ENCODE data around the gene GOPC.
"Not testable (repeated sequence)": the region's sequence is repeated elsewhere in the genome, so short reads cannot be mapped to it uniquely, and the experiment has no call there.

Gene GOPC

DNA sequence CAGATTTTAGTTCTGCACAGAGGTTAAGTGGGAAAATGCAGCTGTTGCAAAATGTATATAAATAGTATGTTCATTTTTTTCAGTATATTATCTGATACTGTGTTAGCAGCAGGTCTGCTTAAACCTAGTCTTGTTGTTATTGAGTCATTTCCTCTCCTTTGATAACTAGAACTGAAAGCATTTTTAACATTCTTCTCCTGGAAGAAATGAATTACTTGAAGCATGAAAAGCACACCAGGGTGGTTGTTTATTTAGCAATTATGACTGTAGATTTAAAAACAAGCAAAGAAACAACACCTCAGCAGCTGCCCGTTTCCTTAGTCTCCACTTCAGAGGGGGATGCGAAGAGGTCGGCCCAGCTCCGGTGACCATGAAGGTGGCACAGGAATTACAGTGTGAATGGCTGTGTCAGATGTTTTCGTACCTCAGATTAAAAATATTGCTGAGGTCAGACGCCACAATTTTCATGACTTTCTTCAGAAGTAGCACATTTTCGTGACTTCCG lies 53.5 kb downstream of the GOPC start:
- peak; percentile 37 for DNase-seq (ENCODE audit: low spot score)

DNA sequence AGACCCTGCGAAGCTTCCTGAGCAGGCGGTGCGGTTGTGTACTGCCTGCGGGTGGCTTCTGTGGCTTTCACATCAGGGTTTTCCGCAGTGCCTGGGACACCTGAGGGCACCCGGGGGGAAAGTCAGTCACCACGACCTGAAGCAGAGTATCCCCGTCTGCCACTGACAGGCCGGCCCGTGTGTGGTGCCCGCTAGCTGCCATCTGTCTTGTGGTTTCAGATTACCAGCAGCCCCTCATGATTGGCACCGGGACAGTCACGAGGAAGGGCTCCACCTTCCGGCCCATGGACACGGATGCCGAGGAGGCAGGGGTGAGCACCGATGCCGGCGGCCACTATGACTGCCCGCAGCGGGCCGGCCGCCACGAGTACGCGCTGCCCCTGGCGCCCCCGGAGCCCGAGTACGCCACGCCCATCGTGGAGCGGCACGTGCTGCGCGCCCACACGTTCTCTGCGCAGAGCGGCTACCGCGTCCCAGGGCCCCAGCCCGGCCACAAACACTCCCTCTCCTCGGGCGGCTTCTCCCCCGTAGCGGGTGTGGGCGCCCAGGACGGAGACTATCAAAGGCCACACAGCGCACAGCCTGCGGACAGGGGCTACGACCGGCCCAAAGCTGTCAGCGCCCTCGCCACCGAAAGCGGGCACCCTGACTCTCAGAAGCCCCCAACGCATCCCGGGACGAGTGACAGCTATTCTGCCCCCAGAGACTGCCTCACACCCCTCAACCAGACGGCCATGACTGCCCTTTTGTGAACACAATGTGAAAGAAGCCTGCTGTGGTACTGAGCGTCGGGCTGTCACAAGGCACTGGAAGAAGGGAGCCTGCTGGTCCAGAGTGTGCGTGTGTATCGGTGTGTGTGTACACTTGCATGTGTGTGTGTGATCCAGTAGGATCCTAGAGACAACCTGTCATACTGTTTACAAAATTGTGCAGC lies 54.4 kb downstream of the GOPC start:
- DNase-seq (ENCODE audit: low spot score) = peak; percentile 39

DNA sequence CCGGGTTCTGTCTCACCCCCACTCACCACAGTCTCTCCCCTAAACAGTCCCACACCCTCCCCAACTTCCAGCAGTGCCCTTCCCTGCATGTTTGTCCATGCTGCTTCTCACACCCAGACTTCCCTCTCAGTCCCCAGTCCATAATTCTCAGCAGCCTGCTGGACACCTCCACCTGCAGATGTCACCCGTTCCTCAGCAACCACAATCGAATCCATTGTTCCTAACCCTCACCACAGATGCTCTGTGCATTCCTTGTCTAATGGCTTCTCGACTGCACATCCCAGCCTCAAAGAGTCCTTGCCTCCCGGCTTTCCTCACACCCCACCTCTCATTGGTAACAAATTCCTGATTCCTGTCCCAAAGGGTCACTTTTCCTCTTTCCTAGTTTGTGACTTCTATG lies 55.6 kb downstream of the GOPC start:
- no peak for DNase-seq (ENCODE audit: low spot score)

DNA sequence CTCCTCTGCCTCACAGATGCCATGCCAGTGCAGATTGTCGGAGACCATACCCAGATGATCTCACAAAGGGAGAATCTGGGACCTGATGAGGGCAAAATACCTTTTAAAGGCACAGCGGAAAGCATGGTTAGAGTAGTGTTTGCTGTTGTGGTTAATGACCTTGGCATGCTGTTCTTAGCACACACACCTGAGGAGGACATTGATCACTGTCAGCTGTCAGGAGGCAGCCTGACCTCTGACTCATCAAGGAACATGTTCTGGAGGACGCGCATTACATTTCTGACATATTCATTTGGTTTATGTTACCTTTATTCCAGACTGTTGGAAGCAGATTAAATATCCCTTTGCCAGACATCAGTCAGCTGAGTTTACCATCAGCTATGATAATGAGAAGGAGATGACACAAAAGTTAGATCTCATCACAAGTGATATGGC lies 57.1 kb downstream of the GOPC start:
- no peak for DNase-seq (ENCODE audit: low spot score)

DNA sequence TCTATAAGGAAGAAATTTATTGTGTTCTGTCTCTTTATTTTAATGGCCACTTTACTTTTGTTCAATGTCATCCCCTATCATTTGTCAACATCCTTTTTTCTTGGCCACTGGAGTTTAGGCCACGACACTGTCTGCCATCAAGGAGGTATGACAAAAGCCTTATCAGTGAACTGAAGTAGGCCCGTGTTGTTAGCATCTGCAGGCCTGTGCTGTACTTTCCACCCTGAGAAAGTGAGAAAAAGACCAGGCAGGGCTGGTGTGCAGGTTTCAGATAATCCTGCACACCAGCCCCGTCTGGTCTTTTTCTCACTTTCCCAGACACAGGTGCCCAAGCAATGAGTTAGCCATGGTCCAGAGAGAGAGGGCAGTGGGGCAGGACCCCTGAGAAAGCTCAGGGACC lies 57.6 kb downstream of the GOPC start:
- no peak for DNase-seq (ENCODE audit: low spot score)

DNA sequence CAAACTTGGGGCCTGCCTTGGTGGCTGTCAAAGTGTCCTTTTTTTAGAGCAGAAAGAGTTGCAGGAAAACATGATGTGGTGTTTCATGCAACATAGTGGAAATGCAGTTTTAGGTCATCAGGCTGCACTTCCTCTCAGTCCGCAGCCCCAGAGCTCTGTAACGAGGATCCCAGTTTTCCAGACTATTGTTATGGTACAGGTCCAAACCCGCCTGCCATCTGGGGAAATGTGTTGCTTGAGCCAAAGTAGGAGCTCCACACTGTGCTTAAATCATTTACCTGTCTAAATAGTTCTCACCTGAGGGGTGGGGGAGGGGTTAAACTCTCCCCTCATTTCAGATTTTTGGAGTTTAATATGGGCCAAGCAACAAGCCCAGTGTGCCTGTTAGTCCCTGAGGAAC lies 59.8 kb downstream of the GOPC start:
- no peak for DNase-seq (ENCODE audit: low spot score)

DNA sequence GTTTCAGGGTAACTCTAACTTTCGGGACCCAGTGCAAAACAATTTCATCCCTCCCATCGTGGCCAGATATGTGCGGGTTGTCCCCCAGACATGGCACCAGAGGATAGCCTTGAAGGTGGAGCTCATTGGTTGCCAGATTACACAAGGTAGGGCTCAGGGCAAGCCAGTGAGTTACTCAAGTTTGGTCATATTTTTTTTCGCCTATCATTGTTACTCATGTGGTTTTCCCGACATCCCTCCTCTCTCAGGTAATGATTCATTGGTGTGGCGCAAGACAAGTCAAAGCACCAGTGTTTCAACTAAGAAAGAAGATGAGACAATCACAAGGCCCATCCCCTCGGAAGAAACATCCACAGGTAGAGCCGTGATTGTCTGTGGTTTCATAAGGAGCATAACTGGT lies 61.6 kb downstream of the GOPC start:
- DNase-seq (ENCODE audit: low spot score) = no peak

DNA sequence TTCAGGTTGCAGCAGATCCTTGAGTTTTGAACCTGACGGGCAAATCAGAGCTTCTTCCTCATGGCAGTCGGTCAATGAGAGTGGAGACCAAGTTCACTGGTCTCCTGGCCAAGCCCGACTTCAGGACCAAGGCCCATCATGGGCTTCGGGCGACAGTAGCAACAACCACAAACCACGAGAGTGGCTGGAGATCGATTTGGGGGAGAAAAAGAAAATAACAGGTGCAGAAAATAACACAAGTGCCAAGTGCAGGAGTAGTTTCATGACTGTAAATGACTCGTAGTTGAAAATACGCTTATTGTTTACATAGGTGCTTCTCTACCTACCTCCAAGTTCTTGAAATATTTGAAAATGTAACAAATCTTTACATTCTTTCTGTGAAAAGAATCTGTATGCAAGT lies 63.7 kb downstream of the GOPC start:
- DNase-seq (ENCODE audit: low spot score) = no peak

DNA sequence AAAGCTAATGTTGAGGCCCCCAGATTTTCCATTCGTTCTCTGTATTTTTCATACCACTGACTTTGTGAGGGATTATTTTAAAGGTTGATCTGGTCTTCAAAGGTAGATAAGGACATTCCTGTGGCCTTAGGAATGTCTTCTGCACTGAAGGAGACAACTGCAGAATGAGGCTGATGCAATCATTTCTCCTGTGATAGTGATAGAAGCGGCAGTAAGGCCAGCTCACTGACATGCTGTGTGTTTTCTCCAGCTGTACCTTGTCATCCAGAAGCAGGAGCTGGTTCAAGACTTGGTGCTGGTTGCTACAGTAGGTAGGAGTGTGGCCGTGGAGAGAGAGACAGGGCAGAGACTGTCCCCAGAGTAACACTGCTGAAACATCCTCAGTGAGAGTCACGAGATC lies 66.0 kb downstream of the GOPC start:
- DNase-seq (ENCODE audit: low spot score) = no peak

DNA sequence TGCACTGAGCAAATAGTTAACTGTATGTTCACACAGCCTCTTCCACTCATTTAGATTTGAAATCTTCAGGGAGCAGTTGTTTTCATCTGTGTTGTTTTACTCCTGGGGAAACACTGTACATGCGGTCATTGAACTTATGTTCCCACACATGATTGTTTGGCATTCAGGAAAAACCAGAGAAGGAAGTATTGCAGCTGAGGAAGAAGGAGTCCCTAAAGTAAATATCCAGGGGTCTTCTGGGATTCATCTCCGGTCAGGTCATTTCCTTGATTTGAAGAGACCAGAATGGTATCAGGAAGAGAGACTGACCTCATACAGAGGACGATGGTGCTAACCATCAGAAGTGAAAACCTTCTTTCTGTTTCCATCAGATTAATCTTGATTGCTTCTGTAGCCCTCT lies 67.3 kb downstream of the GOPC start:
- no peak for DNase-seq (ENCODE audit: low spot score)

DNA sequence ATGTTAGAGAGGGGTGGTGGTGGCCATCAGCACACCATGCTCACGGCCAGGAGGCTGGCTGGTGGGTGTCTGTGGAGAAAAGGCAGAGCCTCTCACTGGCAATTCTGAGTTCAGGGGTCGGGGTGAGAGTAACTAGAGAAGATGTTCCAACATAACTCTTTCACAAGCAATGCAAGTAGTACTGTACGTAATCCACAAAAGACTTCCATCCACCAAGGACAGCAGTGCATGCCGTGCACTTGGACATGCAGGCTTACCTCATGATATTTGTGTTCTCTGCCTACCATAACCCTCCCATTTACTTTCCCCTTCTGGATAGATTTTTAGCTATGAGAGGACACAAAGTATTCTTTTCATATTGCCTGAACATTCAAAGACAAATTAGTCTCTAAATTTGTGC lies 68.5 kb downstream of the GOPC start:
- DNase-seq (ENCODE audit: low spot score) = no peak

DNA sequence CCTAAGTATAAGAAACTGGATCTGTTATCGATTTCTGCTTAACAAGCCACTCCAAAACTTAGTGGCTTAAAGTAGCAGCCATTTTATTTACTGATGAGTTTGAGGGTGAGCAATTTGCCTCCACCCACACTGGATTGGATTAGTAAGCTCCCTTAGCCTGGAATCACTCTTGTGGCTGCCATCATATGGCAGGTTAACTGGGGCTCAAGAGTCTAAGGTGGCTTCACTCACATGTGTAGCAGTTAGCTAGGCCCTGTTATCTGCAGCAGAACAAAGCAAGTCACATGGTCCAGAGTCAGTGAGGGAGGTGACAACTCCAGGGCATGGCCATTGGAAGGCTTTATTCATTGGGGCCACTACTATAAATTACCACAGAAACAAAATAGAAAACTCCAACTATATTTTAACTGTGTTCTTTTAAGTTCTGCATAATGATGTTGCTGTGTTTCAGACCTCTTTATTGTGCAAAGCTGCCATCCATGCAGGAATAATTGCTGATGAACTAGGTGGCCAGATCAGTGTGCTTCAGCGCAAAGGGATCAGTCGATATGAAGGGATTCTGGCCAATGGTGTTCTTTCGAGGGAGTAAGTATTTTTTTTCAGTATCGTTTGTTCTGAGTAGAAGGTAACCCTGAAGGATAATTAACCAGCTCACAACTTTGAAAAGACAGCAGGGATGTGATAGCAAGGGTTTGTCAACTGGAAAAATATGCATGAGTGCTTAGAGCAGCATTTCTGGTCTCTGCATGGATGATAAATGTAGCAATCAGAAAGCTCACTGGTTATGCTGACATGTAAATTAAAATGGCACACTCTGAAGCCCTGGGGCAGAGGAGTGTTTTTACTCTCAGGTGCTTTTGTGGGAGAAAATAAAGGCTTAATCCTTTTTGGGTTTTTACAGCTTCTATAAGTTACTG lies 70.2 kb downstream of the GOPC start:
- no peak for DNase-seq (ENCODE audit: low spot score)

DNA sequence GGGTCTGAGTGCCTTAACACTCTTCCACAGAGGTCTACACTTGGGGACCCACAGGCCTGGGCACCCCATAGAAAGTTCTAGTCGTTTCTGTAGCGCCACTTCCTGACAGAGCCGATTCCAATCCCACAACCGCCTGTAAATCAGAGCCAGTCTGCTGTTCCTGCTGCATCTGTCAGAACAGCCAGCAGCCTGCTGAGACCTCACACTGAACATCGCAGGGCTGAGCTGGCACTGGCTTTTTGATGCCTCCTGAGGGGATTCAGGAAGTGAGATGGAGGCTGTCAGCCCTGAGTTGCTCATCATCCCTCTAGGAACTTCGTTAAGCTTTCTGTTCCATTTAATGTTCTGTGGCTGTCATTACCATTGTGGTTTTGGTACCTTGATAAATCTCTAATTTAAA lies 71.0 kb downstream of the GOPC start:
- peak; percentile 20 for DNase-seq (ENCODE audit: low spot score)

DNA sequence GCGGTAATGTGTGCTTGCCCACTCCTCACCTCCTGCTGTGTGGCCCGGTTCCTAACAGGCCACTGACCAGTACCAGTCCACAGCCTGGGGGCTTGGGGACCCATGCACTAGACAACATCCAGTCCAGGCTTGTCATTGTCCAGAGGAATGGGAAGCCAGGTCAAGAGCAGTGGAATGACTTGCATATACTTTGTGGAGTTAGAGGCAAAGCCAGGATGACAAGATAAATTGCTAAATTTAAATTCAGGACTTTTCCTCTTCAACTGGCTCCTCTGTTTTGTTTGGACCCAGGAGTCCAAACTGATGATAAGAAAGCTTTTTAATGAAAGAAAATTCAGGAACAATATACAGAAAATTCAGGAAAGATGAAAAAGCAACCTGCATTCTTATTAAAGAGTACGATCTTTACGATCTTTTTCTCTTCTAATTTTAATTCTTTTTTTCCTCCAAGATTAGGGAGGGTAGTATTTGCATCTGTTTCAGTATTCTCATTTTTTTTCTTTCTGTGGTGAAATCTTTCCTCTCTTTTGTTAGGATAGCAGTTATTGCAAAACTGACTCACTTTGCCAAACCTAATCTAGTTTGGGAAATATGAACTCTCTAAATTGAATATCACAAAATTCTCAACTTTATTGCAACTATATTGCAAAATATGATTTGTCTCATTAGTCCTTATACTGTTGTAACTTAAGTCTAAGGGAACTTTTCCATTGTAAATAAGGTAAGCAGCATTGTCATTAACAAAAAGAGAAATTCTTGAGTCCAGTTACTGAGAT lies 71.7 kb downstream of the GOPC start:
- no peak for DNase-seq (ENCODE audit: low spot score)

DNA sequence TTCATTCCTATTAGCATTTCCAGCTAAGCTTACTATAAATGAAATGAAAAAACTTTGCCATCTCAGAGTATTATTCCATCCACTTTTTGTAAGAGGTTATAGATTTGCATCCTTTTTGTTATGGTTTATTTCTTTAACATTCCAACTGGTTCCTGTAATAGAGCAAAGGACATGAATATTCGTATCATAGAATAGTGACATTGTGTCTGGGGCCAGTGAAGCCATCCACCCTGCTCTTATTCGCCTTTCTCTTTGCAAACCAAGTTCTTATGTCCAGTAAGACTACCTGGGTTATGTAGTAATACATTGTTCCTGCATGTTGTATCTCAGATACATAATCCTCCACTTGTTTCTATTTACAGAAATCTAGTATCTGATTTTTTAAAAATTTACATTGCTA lies 76.7 kb downstream of the GOPC start:
- DNase-seq (ENCODE audit: low spot score) = no peak

DNA sequence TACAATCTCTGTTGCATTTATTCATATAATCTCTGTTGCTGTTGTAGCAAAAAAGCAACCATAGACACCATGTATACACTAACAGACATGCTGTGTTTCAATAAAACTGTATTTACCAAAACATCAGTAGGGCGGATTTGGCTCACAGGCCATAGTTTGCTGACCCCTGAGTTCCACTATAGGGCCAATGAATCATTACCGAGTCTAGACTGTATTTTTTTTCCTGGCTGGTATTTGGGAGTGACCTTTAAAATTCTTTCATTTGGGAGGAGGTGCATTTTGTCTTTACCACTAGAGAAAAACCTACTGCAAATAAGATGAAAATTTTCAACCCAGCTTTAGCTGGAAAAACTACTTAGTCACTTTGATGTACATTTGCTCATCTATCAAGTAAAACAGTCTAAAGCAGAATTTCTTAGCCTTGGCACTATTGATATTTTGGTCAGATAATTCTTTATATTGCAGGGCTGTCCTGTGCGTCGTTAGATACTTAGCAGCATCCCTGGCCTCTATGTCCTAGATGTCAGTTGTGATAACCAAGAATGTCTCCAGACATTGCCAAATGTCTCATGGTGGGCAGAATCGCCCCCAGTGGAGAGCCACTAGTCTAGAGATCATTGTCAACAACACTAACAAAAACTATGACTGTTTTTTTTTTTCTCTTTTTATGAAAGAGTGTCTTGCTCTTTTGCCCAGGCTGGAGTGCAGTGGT lies 80.4 kb downstream of the GOPC start:
- DNase-seq (ENCODE audit: low spot score) = no peak

DNA sequence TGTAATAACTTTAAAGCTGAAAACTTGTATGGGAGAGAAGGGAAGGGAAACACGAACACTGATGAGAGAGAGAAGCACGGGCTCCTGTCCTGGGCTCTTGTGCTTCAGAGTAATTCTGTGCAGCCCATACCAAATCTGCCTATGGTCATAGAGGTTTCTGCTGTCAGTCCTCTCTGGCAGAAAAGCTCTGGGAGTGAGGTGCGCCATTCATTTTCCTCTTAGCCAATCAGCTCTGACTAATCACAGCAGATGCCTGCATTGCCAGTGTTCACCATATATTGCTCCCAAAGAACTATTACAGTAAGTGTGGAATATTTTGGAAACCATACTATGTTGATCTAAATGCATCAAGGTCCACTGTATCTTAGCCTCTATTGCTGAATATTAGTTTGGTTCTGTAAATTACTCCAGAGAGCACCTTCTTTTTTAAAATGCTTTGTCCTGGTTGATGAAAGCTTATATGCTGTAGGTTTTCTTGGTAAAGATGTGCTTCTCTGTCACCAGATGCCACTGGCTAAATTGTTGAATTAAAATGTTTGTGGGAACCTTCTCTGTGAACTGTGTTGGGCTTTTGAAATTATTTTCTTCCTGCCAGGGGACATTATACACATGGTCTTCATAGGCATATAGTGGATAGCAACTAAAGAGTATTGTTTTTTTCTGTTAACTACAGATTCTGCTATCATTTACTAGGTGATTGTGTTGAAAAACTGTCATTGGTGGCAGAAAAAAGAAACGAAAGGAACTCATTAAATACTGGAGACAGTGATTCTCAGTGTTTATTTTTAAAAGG lies 81.5 kb downstream of the GOPC start:
- DNase-seq (ENCODE audit: low spot score) = no peak

DNA sequence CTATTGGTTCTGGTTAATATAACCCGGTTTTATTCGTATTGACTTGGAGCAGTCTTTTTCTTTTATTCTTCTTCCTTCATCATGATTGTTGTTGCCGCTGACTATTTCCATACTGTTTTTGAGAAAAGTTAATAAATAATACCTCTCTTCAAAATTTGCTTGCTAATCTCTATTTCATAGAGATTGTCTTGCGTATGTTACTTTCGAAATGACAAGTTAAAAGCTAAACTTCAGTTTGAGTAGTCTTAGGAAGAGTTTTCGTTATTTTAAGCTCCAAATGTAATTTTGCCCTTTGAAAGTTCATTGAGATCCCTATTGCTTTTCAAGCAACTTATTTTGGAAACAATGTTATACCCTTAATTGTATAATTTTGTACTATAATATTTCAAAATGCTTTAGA lies 83.4 kb downstream of the GOPC start:
- no peak for DNase-seq (ENCODE audit: low spot score)

DNA sequence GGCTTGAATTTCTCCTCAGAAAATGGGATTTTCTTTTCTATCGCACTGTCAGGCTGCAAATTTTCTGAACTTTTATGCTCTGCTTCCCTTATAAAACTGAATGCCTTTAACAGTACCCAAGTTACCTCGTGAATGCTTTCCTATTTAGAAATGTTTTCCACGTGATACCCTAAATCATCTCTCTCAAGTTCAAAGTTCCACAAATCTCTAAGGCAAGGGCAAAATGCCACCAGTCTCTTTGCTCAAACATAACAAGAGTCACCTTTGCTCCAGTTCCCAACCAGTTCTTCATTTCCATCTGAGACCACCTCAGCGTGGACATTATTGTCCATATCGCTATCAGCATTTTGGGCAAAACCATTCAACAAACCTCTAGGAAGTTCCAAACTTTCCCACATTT lies 84.3 kb downstream of the GOPC start:
- not testable (repeated sequence) for DNase-seq (ENCODE audit: low spot score)

DNA sequence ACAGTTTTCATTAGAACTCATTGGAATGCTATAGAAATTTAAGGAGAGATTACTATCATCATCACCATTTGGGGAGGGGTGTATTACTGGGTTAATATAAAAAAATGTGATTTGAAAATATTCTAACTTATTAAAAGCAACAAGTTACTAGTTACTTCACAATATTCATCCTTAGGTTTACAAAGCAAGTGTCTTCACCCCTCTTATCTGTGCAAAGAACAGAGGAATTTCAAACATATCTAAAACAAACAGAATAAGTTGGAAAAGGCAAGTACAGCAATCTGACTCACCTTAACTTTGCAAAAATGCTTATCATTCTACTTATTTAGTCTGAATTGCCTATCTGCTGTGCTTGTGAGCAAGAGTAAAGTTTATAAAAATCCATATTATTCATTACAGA lies 87.0 kb downstream of the GOPC start:
- no peak for DNase-seq (ENCODE audit: low spot score)

DNA sequence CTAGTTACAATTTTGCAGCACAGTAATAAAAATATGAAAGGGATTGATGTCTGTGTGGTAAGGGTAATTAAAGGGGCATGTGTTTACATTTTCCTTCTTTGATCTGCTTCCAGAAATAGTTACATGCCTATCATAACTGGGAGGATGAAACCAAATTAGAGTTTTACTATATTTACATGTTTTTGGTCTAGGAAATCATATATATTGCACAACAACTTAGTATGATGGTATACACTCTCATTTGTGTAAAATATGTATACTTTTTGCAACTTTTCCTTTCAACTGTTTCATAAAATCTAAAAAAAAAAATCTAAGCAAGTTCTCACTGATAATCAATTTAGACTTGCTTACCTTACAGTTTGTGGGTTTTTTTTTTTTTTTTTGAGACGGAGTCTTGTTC lies 87.7 kb downstream of the GOPC start:
- DNase-seq (ENCODE audit: low spot score) = no peak

Data from AG08395 (cell line).